Hepatocyte (in vitro differentiated cells): ENCODE results near the gene MYDGF. TPM values are rescaled to one million over a fixed set of nuclear protein-coding genes. Genes with fewer than 3 reads are reported as not detected.

Source experiments
- DNase-seq: peaks from one replicate; pipeline ENCODE4 v3.0.0-alpha.2; 2016; ENCODE audit warnings: low spot score
- H2AFZ ChIP-seq: fragments of 200-600 bp; sonication (generic); 2 replicates; pipeline ENCODE4 v1.6.0; 2016; ENCODE audit warnings: antibody characterized with exemption, mild to moderate bottlenecking
- H3K27ac ChIP-seq: fragments of 200-600 bp; sonication (generic); 2 replicates; pipeline ENCODE4 v1.5.1; 2016; ENCODE audit warnings: mild to moderate bottlenecking
- H3K27me3 ChIP-seq: fragments of 200-600 bp; sonication (generic); 2 replicates; pipeline ENCODE4 v1.6.1; 2016
- H3K36me3 ChIP-seq: fragments of 200-600 bp; sonication (generic); replicated peaks from 2 replicates; pipeline ENCODE4 v1.5.1; 2016; ENCODE audit warnings: low read depth; ENCODE audit not compliant: insufficient read depth
- H3K4me1 ChIP-seq: fragments of 200-600 bp; sonication (generic); 2 replicates; pipeline ENCODE4 v1.5.1; 2016; ENCODE audit warnings: mild to moderate bottlenecking, moderate library complexity; ENCODE audit not compliant: insufficient read depth
- H3K4me2 ChIP-seq: fragments of 200-600 bp; sonication (generic); 2 replicates; pipeline ENCODE4 v1.6.0; 2016
- H3K4me3 ChIP-seq: fragments of 200-600 bp; sonication (generic); 2 replicates; pipeline ENCODE4 v1.5.1; 2016; ENCODE audit warnings: mild to moderate bottlenecking
- H3K79me2 ChIP-seq: fragments of 200-600 bp; sonication (generic); 2 replicates; pipeline ENCODE4 v1.6.0; 2017; ENCODE audit warnings: mild to moderate bottlenecking
- H3K9me2 ChIP-seq: fragments of 200-600 bp; sonication (generic); replicated peaks from 2 replicates; pipeline ENCODE4 v1.6.0; 2017; ENCODE audit warnings: mild to moderate bottlenecking; ENCODE audit not compliant: insufficient read depth
- H3K9me3 ChIP-seq: fragments of 200-600 bp; sonication (generic); 2 replicates; pipeline ENCODE4 v1.5.1; 2016; ENCODE audit warnings: low read depth, mild to moderate bottlenecking
- H4K20me1 ChIP-seq: fragments of 200-600 bp; sonication (generic); 2 replicates; pipeline ENCODE4 v1.6.0; 2016; ENCODE audit warnings: mild to moderate bottlenecking; ENCODE audit not compliant: insufficient read depth, poor library complexity, severe bottlenecking
- EZH2 ChIP-seq: fragments of 200-600 bp; sonication (generic); IDR thresholded peaks from 2 replicates; pipeline ENCODE4 v1.6.1; 2016; ENCODE audit warnings: antibody characterized with exemption, mild to moderate bottlenecking, borderline replicate concordance
- EZH2phosphoT487 ChIP-seq: fragments of 200-600 bp; sonication (generic); IDR thresholded peaks from one replicate; pipeline ENCODE4 v1.6.1; 2018; ENCODE audit warnings: antibody characterized with exemption, mild to moderate bottlenecking, low read depth, moderate library complexity; ENCODE audit not compliant: unreplicated experiment, severe bottlenecking
- WGBS: methylation state at CpG from one replicate; pipeline ENCODE4 v1.1.6; 2016; ENCODE audit warnings: low lambda C conversion rate; ENCODE audit errors: missing lambda C conversion rate; 5-methylcytosine and 5-hydroxymethylcytosine counted together
- polyA plus RNA-seq: library from polyadenylated mRNA; unstranded; fragments of >200 nt; fragmentation: Nextera tagmentation; extraction: Ambion mirVana; gene quantifications from 2 replicates; pipeline ENCODE4 v1.2.1, GENCODE V29; 2016
- total RNA-seq: library from RNA; depleted of rRNA; stranded (reverse); fragments of >200 nt; gene quantifications from 2 replicates; pipeline ENCODE4 v1.2.3, GENCODE V29; 2014
- TF ChIP-seq, protein P1 (sequence below): fragments of 200-600 bp; sonication (generic); IDR thresholded peaks from 2 replicates; pipeline ENCODE4 v1.5.1; 2016; ENCODE audit warnings: antibody characterized with exemption, mild to moderate bottlenecking; ENCODE audit not compliant: poor library complexity

Gene MYDGF
- total and polyA plus RNA-seq, 2 experiments from 2014 or later, result 158 to 405 TPM

- DNase-seq, result no peak
- Histone ChIP-seq H3K4me1 (no peaks in the 10 kb centered on the region), H3K27ac (no peak overlapping the region), H3K36me3 (no peaks in the 10 kb centered on the region), H3K9me3 (no peaks in the 10 kb centered on the region), H3K9me2 (no peaks in the 10 kb centered on the region), H3K79me2 (no peaks in the 10 kb centered on the region), H3K4me2 (no peak overlapping the region), H3K4me3 (no peak overlapping the region), H2AFZ (no peak overlapping the region), H4K20me1 (no peaks in the 10 kb centered on the region), H3K27me3 (no peaks in the 10 kb centered on the region)
- TF ChIP-seq EZH2, result no peak
- no peak for TF ChIP-seq EZH2phosphoT487
- TF ChIP-seq, protein P1, sequence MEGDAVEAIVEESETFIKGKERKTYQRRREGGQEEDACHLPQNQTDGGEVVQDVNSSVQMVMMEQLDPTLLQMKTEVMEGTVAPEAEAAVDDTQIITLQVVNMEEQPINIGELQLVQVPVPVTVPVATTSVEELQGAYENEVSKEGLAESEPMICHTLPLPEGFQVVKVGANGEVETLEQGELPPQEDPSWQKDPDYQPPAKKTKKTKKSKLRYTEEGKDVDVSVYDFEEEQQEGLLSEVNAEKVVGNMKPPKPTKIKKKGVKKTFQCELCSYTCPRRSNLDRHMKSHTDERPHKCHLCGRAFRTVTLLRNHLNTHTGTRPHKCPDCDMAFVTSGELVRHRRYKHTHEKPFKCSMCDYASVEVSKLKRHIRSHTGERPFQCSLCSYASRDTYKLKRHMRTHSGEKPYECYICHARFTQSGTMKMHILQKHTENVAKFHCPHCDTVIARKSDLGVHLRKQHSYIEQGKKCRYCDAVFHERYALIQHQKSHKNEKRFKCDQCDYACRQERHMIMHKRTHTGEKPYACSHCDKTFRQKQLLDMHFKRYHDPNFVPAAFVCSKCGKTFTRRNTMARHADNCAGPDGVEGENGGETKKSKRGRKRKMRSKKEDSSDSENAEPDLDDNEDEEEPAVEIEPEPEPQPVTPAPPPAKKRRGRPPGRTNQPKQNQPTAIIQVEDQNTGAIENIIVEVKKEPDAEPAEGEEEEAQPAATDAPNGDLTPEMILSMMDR, result no peak
- WGBS, result 73% methylated on average over 3 of the region's 6 CpGs
Measured at GRCh38 chr19:4618019-4618418, 52.1 kb downstream of the MYDGF start.

GRCh38 chr19:4613254-4613751, 56.8 kb downstream of the MYDGF start:
- no peak for DNase-seq
- Histone ChIP-seq H4K20me1 (no peaks in the 10 kb centered on the region), H3K9me2 (no peaks in the 10 kb centered on the region), H3K27ac (no peak overlapping the region), H2AFZ (no peak overlapping the region), H3K79me2 (no peaks in the 10 kb centered on the region), H3K4me1 (no peaks in the 10 kb centered on the region), H3K4me2 (no peak overlapping the region), H3K9me3 (no peaks in the 10 kb centered on the region), H3K36me3 (no peaks in the 10 kb centered on the region), H3K27me3 (peaks cover 9% of the 10 kb centered on the region), H3K4me3 (no peak overlapping the region)
- TF ChIP-seq EZH2phosphoT487 (no peak), EZH2 (no peak)
- TF ChIP-seq, protein P1, result no peak
- 91% methylated on average over 8 of the region's 8 CpGs for WGBS

DNA sequence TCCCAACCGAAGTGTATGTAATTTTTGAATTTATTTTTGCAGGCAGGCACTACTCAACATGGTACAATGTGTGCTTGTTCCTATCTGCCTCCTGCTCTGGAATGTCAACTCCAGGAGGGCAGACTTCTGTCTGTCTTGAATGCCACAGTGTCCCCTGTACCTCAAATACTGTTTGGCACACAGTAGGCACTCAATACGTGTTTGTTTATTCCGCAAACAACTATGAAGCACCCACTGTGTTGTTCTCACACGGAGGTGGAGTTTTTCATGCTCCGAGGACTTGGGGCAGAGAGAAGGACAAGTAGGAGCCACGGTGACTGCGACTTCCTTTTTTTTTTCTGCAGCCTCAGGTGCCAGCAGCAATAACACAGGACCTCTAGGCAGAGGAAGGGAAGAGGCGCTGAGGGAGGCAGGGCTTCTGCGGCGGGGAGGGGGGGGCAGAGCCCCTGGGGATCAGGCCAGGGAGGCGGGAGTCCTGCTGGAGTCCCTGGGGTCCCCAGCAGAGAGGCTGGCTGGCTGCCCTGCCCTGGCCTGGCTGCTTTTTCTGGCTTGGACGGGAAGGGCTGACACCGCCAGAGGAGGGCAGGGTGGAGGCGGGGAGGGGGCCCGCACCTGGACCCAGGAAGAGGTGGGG, 60.1 kb downstream of the MYDGF start:
- H3K27me3 ChIP-seq, result peaks cover 9% of the 10 kb centered on the region
- H2AFZ ChIP-seq, result no peak overlapping the region
- no peaks in the 10 kb centered on the region for H3K4me1 ChIP-seq
- no peaks in the 10 kb centered on the region for H3K9me2 ChIP-seq
- H3K9me3 ChIP-seq, result no peaks in the 10 kb centered on the region
- TF ChIP-seq, protein P1, result no peak
- TF ChIP-seq EZH2 (no peak), EZH2phosphoT487 (no peak)
- no peak overlapping the region for H3K27ac ChIP-seq
- WGBS, result 31% methylated on average over 11 of the region's 15 CpGs
- H3K4me2 ChIP-seq, result no peak overlapping the region
- H3K36me3 ChIP-seq, result no peaks in the 10 kb centered on the region
- DNase-seq, result no peak
- no peak overlapping the region for H3K4me3 ChIP-seq
- H4K20me1 ChIP-seq, result no peaks in the 10 kb centered on the region
- H3K79me2 ChIP-seq, result no peaks in the 10 kb centered on the region

Other genes with a start within 250 kb of the MYDGF start
- gene UBXN6, start 212.5 kb downstream of the MYDGF start, total RNA-seq, result 80.2 and 88.6 TPM in 2 replicates
- gene UBXN6, start 212.5 kb downstream of the MYDGF start, polyA plus RNA-seq, result 36.8 and 44.7 TPM in 2 replicates
- gene HDGFL2, start 198.0 kb downstream of the MYDGF start, total RNA-seq, result 34.8 and 50.3 TPM in 2 replicates
- gene HDGFL2, start 198.0 kb downstream of the MYDGF start, polyA plus RNA-seq, result 73.0 and 73.2 TPM in 2 replicates
- gene PLIN4, start 151.9 kb downstream of the MYDGF start, total RNA-seq, result 0.17 and 0.60 TPM in 2 replicates
- gene PLIN4, start 151.9 kb downstream of the MYDGF start, polyA plus RNA-seq, result 0.27 and 0.55 TPM in 2 replicates
- 2.1 and 5.8 TPM in 2 replicates for gene PLIN5, start 135.1 kb downstream of the MYDGF start, total RNA-seq
- gene PLIN5, start 135.1 kb downstream of the MYDGF start, polyA plus RNA-seq, result 6.1 and 6.4 TPM in 2 replicates
- gene LRG1, start 130.3 kb downstream of the MYDGF start, total RNA-seq, result 5.4 and 6.3 TPM in 2 replicates
- gene LRG1, start 130.3 kb downstream of the MYDGF start, polyA plus RNA-seq, result 9.8 and 11.4 TPM in 2 replicates
- 2.9 and 3.2 TPM in 2 replicates for gene SEMA6B, start 110.7 kb downstream of the MYDGF start, total RNA-seq
- 0.50 and 1.4 TPM in 2 replicates for gene SEMA6B, start 110.7 kb downstream of the MYDGF start, polyA plus RNA-seq
- 10.0 and 13.6 TPM in 2 replicates for gene TNFAIP8L1, start 30.8 kb downstream of the MYDGF start, total RNA-seq
- 8.7 and 14.3 TPM in 2 replicates for gene TNFAIP8L1, start 30.8 kb downstream of the MYDGF start, polyA plus RNA-seq
- 17.6 and 27.6 TPM in 2 replicates for gene DPP9, start 53.5 kb upstream of the MYDGF start, total RNA-seq
- gene DPP9, start 53.5 kb upstream of the MYDGF start, polyA plus RNA-seq, result 32.6 and 32.7 TPM in 2 replicates
- gene FEM1A, start 121.4 kb upstream of the MYDGF start, total RNA-seq, result 8.3 and 9.2 TPM in 2 replicates
- 1.2 and 1.3 TPM in 2 replicates for gene FEM1A, start 121.4 kb upstream of the MYDGF start, polyA plus RNA-seq
- gene TICAM1, start 161.4 kb upstream of the MYDGF start, total RNA-seq, result 3.7 and 5.0 TPM in 2 replicates
- gene TICAM1, start 161.4 kb upstream of the MYDGF start, polyA plus RNA-seq, result 20.5 and 21.3 TPM in 2 replicates
- gene PLIN3, start 197.3 kb upstream of the MYDGF start, total RNA-seq, result 97.8 and 108 TPM in 2 replicates
- gene PLIN3, start 197.3 kb upstream of the MYDGF start, polyA plus RNA-seq, result 118 and 121 TPM in 2 replicates
- gene ARRDC5, start 232.6 kb upstream of the MYDGF start, total RNA-seq, result not detected in 2 replicates
- gene ARRDC5, start 232.6 kb upstream of the MYDGF start, polyA plus RNA-seq, result 0.12 TPM in 1 of 2 replicates, not detected in the other
- gene UHRF1, start 239.2 kb upstream of the MYDGF start, total RNA-seq, result 5.1 and 9.9 TPM in 2 replicates
- gene UHRF1, start 239.2 kb upstream of the MYDGF start, polyA plus RNA-seq, result 11.5 and 13.6 TPM in 2 replicates